Breast epithelium (tissue), 3 donors: ENCODE data around the gene ME3.

ENCODE experiments used
- CTCF ChIP-seq, 3 donors: fragments of 450-650 bp; IDR thresholded peaks; one replicate each; pipeline ENCODE4 v1.5.1; 2016 to 2017; ENCODE audit warnings: antibody characterized with exemption in 3 of 3, mild to moderate bottlenecking in 3 of 3, moderate library complexity in 3 of 3
- POLR2AphosphoS5 ChIP-seq, 3 donors: sonication (generic); formaldehyde crosslinking; IDR thresholded peaks; one replicate each; pipeline ENCODE4 v1.6.1; 2017; ENCODE audit warnings: antibody characterized with exemption in 3 of 3

- TF ChIP-seq CTCF (IDR thresholded peaks at IDR 0.05) (no peak), POLR2AphosphoS5 (IDR thresholded peaks at IDR 0.05) (no peak)
These were observed 165.1 kb downstream of the ME3 start for GRCh38 chr11:86507249-86507845.
